IPS-20b (cell line): ENCODE data around the gene TPSB2.
"Not testable (repeated sequence)": the region's sequence is repeated elsewhere in the genome, so short reads cannot be mapped to it uniquely, and the experiment has no call there.

Experiments used
- H3K27ac ChIP-seq: one replicate; pipeline ENCODE4 v1.5.1; 2013; ENCODE audit warnings: low read length
- H3K27me3 ChIP-seq: 2 replicates; pipeline ENCODE4 v1.6.1; 2013; ENCODE audit warnings: mild to moderate bottlenecking, low read length, inconsistent platforms; ENCODE audit not compliant: insufficient read depth
- H3K36me3 ChIP-seq: 2 replicates; pipeline ENCODE4 v1.6.1; 2013; ENCODE audit warnings: low read depth, mild to moderate bottlenecking, inconsistent platforms, low read length, moderate library complexity; ENCODE audit not compliant: insufficient read depth
- H3K4me1 ChIP-seq: 2 replicates; pipeline ENCODE4 v1.6.1; 2013; ENCODE audit warnings: mild to moderate bottlenecking, control low read depth, inconsistent platforms, low read length, moderate library complexity; ENCODE audit not compliant: insufficient read depth
- H3K4me3 ChIP-seq: 2 replicates; pipeline ENCODE4 v1.5.1; 2013; ENCODE audit warnings: mild to moderate bottlenecking, low read length, inconsistent platforms
- H3K9ac ChIP-seq: 2 replicates; pipeline ENCODE4 v1.6.1; 2013; ENCODE audit warnings: low read depth, mild to moderate bottlenecking, inconsistent platforms, low read length, moderate library complexity
- H3K9me3 ChIP-seq: 2 replicates; pipeline ENCODE4 v1.6.1; 2013; ENCODE audit warnings: mild to moderate bottlenecking, low read depth, low read length, inconsistent platforms; ENCODE audit not compliant: insufficient read depth

The TPSB2 gene

DNA sequence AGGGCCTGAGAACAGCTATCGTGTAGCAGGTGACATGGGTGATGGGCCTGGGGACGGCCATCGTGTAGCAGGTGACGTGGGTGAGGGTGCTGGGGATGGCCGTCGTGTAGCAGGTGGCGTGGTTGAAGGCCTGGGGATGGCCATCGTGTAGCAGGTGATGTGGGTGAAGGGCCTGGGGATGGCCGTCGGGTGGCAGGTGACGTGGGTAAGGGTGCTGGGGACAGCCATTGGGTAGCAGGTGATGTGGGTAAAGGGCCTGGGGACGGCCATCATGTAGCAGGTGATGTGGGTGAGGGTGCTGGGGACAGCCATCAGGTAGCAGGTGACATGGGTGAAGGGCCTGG, 41.4 kb upstream of the TPSB2 start:
- no peaks in the 10 kb centered on the region for H3K36me3 ChIP-seq
- H3K27ac ChIP-seq: no peak overlapping the region
- H3K4me1 ChIP-seq: no peaks in the 10 kb centered on the region
- no peak overlapping the region for H3K4me3 ChIP-seq
- H3K27me3 ChIP-seq: peaks cover 2% of the 10 kb centered on the region; the same call in 1 of the 2 replicates
- H3K9ac ChIP-seq: no peak overlapping the region
- H3K9me3 ChIP-seq: no peaks in the 10 kb centered on the region

GRCh38 chr16:1269418-1269817, 39.4 kb upstream of the TPSB2 start:
- not testable (repeated sequence) for H3K4me3 ChIP-seq, H3K27me3 ChIP-seq

DNA sequence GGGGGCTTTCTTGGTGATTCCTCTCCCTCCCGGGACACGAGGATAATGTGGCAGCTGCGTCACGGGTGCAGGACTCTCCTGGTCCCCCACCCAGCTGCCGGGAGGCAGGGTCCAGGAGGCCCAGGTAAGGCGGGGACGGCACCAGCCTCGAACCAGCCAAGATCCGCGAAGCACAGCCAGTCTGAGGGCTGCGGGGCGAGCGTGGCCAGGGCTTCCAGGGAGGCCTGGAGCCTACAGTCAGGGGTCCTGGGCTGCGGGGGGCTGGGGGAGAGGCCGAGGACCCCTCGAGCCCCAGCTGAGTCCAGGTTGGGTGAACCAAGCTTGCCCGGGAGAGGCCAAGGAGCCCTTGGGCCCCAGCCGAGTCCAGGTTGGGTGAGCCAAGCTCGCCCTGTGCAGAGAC, 35.8 kb upstream of the TPSB2 start:
- H3K9me3 ChIP-seq: no peaks in the 10 kb centered on the region
- peaks cover 22% of the 10 kb centered on the region for H3K27me3 ChIP-seq
- H3K4me3 ChIP-seq: no peak overlapping the region
- H3K9ac ChIP-seq: no peak overlapping the region
- no peaks in the 10 kb centered on the region for H3K36me3 ChIP-seq
- H3K4me1 ChIP-seq: no peaks in the 10 kb centered on the region
- no peak overlapping the region for H3K27ac ChIP-seq

More at GRCh38 chr16:1269418-1269817, 39.4 kb upstream of the TPSB2 start:
- not testable (repeated sequence) for H3K4me1 ChIP-seq, H3K9me3 ChIP-seq, H3K36me3 ChIP-seq, H3K9ac ChIP-seq, H3K27ac ChIP-seq

DNA sequence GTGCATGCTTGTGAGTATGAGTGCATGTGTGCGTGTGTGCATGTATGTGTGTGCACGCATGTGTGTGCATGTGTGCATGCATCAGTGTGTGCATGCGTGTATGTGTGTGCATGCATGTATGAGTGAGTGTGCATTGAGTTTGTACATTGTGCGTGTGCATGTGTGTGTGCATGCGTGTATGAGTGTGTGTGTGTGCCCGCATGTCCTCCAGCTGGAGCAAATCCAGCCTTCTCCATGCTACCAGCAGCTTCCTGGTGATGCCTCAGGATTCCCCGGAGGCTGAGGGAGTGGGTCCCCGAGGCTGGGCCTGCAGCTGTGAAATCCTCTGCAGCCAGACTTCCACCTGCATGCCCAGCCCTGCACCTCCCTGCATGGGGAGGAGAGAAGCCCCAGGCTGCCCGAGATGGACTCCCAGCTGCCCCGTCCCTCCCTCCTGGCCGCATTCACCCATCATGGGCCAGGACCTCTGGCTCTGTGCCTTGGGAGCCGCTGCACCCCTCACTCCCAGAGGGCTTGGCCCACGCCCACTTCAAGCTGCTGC, 35.2 kb upstream of the TPSB2 start:
- no peaks in the 10 kb centered on the region for H3K36me3 ChIP-seq
- H3K9me3 ChIP-seq: no peaks in the 10 kb centered on the region
- H3K27ac ChIP-seq: no peak overlapping the region
- H3K4me1 ChIP-seq: no peaks in the 10 kb centered on the region
- H3K27me3 ChIP-seq: peaks cover 28% of the 10 kb centered on the region
- no peak overlapping the region for H3K9ac ChIP-seq
- no peak overlapping the region for H3K4me3 ChIP-seq

DNA sequence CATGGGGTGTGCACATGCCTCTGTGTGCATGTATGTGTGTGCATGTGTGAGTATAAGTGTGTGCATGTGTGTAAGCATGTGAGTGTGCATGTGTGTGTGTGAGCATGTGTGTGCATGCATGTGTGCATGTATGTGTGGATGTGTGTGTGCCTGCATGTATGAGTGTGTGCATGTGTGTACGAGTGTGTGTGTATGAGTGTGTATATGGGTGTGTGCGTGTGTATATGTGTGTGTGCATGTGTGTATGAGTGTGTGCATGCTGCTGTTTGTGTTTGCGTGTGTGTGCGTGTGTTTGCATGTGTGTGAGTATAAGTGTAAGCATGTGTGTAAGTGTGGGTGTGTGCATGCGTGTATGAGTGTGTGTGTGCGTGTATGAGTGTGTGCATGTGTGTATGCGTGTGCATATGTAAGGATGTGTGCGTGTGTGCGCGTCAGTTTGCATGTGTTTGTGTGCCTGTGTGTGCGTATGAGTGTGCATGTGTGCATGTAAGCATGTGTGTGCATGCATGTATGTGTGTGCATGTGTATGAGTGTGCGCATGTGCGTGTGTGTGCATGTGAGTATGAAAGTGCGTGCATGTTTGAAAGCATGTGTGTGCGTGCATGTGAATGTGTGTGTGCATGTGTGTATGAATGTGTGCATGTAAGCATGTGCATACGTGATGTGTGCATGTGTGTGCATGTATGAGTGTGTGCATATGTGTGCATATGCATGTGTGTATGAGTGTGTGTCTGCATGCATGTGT, 34.5 kb upstream of the TPSB2 start:
- Histone ChIP-seq H3K27me3 (peaks cover 35% of the 10 kb centered on the region), H3K4me3 (no peak overlapping the region), H3K9ac (no peak overlapping the region), H3K9me3 (no peaks in the 10 kb centered on the region), H3K27ac (no peak overlapping the region), H3K4me1 (no peaks in the 10 kb centered on the region), H3K36me3 (no peaks in the 10 kb centered on the region)

DNA sequence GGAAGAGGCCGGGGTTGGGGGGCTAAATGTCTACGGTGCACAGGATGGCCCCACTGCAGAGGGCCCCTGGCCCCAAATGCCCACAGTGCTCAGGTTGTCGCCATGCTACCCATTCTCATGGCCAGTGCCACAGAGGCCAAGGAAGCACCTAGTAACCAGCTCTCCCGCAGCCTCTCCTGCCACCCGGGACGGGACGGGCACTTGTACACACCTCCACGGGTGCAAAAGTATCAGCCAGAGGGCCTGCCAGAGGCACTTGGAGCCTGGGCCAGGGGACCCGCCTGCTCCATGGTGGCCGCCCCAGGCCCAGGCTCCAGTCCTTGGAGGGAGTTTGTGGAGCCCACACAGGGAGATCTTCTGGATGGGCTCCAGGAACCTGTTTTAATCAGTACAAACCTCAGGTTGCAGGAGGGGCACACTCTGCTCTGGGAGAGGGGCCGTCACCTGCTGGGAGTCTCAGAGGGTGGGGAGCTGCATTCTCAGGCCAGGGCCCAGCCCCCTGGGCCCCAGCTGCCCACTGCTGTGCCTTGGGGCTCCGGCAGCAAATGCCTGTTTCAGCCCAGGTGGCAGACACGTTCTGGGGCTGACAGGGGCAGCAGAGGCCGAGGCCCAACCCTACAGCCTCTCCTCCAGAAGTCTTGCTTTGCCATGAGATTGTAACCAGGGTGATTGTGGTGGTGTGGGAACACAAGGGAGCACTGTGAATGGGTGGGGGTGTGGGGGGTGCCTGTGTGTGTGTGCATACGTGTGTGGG, 33.8 kb upstream of the TPSB2 start:
- no peak overlapping the region for H3K27ac ChIP-seq
- peaks cover 42% of the 10 kb centered on the region for H3K27me3 ChIP-seq
- H3K9me3 ChIP-seq: no peaks in the 10 kb centered on the region
- no peaks in the 10 kb centered on the region; the same call in 1 of the 2 replicates for H3K4me1 ChIP-seq
- no peak overlapping the region for H3K4me3 ChIP-seq
- no peak overlapping the region for H3K9ac ChIP-seq
- no peaks in the 10 kb centered on the region for H3K36me3 ChIP-seq

DNA sequence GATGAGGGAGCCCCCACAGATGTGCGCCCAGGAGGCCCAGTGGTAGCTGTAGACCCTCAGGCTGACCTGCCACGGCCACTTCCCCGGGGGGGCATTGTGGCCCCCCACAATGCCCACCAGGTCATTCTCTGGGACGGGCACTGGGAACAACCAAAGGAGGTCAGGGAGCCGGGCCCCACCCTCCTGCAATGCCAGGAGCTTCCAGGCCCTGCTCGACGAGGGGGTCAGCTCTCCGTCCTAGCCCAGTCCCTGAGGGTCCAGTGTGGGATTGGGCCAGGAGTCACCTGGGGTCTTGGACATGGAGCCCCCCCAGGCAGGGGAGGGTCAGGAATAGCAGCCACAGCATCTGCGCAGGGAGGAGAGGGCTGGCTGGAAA, 32.9 kb upstream of the TPSB2 start:
- Histone ChIP-seq H3K27me3 (peaks cover 44% of the 10 kb centered on the region), H3K27ac (no peak overlapping the region), H3K36me3 (no peaks in the 10 kb centered on the region), H3K4me1 (no peaks in the 10 kb centered on the region; the same call in 1 of the 2 replicates), H3K9ac (no peak overlapping the region), H3K9me3 (no peaks in the 10 kb centered on the region), H3K4me3 (no peak overlapping the region)

DNA sequence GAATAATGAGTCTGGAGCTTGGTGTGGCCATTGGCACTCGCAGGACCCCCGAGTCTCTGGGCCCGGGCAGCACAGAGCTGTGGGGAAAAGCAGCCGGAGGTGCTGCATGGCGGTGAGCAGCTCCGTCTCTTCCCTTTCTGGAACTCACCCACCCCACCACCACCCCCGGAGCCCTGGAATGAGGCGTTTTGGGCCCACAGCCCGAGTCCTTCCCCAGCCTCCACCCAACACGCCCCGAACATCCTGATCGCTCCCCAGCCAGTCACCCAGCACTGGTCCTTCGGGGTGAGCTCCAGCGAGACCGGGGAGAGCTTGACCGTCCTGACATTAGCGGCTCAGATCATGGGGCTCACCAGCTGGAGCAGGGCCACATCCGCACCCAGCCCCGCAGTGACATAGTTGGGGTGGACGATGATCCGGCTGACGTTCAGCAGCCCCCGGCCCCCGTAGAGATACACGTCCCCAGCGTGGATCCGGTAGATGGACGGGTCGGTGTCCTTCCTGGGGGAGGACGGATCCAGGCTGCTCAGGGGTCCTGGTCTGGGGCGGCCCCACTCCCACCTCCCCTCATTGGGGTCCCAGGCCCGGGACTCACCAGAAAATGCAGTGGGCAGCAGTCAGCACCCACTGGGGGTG, 32.3 kb upstream of the TPSB2 start:
- no peaks in the 10 kb centered on the region; the same call in 1 of the 2 replicates for H3K4me1 ChIP-seq
- H3K4me3 ChIP-seq: no peak overlapping the region
- no peaks in the 10 kb centered on the region for H3K36me3 ChIP-seq
- no peak overlapping the region for H3K9ac ChIP-seq
- H3K27me3 ChIP-seq: peaks cover 44% of the 10 kb centered on the region
- H3K27ac ChIP-seq: no peak overlapping the region
- no peaks in the 10 kb centered on the region for H3K9me3 ChIP-seq

- Histone ChIP-seq H3K27ac (no peak overlapping the region), H3K4me1 (no peaks in the 10 kb centered on the region; the same call in 1 of the 2 replicates), H3K9me3 (no peaks in the 10 kb centered on the region), H3K27me3 (peaks cover 42% of the 10 kb centered on the region), H3K9ac (no peak overlapping the region), H3K4me3 (no peak overlapping the region), H3K36me3 (no peaks in the 10 kb centered on the region)
Observed at GRCh38 chr16:1261131-1261892, 31.3 kb upstream of the TPSB2 start.

DNA sequence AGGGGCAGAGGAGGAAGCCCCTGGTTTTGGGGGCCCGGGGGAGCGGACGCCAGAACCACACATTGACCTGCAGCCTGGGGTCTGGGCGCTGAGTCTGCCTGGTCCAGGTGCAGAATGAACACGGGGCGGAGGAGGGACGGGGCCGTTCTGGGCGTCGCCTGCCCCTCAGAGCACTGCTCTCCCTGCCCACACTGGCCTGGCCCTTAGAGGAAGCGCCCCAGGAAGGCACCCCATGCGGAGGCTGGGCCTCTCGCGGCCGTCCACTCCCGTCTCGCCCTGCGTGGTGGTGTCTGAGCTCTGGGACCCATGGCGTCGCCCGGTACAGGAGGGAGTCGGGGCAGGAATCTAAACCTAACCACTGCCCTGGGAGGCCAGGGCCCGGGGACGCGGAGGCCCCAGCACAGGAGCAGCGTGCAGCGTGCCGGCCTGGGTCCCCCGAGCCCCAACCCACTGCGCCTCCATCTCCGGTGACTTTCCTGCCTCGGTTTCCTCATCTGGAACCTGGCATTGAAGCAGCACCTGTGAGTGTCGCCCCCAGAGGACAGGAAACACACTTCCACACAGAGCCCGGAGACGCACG, 30.2 kb upstream of the TPSB2 start:
- no peaks in the 10 kb centered on the region for H3K9me3 ChIP-seq
- no peak overlapping the region for H3K27ac ChIP-seq
- H3K4me1 ChIP-seq: no peaks in the 10 kb centered on the region; the same call in 1 of the 2 replicates
- no peaks in the 10 kb centered on the region for H3K36me3 ChIP-seq
- H3K4me3 ChIP-seq: no peak overlapping the region
- H3K27me3 ChIP-seq: peaks cover 38% of the 10 kb centered on the region
- H3K9ac ChIP-seq: no peak overlapping the region

DNA sequence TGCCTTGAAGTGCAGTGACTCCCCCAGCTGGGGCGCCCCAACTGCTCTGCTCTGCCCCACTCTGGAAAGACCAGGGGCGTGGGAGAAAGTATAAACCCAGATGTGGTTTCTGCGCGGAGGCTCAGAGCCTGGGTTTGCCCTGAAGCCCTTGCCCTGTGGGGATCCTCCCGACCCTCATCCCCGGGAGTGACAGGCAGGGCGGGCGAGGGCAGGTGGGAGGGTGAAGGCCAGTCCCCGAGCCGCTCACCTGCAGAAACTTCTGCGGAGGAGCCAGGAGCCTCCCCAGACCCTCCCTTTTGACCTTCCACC, 29.7 kb upstream of the TPSB2 start:
- peaks cover 38% of the 10 kb centered on the region for H3K27me3 ChIP-seq
- H3K27ac ChIP-seq: no peak overlapping the region
- no peaks in the 10 kb centered on the region for H3K9me3 ChIP-seq
- no peaks in the 10 kb centered on the region for H3K36me3 ChIP-seq
- no peak overlapping the region for H3K9ac ChIP-seq
- no peaks in the 10 kb centered on the region; the same call in 1 of the 2 replicates for H3K4me1 ChIP-seq
- no peak overlapping the region for H3K4me3 ChIP-seq
